ENCODE results near the gene MXRA7.
"Not testable (repeated sequence)": the region's sequence is repeated elsewhere in the genome, so short reads cannot be mapped to it uniquely, and the experiment has no call there.

The MXRA7 gene

DNA sequence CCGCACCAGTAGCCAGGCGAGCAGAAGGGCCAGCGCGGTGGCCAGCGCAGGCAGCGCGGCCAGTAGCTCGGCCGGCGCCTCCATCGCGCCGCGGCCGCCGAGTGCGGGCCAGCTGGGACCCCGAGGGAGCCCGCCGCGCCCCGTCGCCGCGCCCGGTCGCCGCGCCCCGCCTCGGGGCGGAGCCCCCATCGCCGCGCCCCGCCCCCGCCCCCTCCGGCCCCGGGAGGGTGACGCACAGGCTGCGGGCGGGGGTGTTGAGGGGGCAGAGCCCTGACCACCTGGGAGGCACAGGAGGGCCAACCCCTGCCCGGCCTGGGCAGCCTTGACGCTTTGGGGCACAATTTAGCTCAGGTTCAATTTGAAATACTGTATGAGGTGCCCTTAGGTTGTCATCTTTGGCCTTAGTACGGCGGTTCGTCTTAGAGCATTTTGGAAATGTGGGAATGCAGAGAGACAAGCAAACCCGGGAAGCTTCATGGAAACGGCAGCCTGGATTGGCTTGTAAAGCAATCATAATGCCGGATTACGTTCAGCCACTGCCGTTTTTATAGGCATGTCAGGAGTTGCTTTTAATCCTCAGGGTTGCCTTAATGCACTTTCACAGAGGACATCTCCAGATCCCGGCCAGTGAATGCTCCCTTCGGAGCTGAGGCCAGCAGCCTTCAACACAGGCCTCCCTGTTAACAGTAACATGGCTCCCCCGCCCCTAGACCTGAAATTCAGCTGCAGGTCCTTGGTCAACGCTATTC, at the start of gene MXRA7:
Gene MXRA7, minus strand, starts transcription at position 103 of the 749 bp plus-strand sequence. Its CDS starts 19 bp downstream, at position 84.
- peak; percentile 43 for DNase-seq

- DNase-seq, result no peak
Observed at GRCh38 chr17:76758570-76758969, 47.8 kb upstream of the MXRA7 start.

DNA sequence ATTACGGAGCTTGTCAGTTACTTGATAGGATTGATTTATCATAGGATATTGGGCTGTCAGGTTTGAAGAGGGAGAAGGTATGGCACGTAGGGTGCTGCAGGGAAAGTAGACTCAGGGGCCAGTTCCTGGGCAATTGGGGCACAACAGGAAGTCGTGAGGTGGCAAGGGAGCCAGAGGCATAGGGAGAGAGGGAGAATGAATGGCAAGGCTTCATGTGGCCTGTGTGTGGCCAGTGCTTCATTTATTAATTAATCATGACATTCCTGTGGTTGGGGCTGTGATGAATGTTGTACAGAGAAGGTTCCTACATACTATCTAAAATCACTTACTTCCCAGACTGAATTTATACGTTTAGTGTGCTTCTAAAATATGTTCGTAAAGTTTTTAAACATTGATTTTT, 46.5 kb upstream of the MXRA7 start:
- DNase-seq, result no peak

DNA sequence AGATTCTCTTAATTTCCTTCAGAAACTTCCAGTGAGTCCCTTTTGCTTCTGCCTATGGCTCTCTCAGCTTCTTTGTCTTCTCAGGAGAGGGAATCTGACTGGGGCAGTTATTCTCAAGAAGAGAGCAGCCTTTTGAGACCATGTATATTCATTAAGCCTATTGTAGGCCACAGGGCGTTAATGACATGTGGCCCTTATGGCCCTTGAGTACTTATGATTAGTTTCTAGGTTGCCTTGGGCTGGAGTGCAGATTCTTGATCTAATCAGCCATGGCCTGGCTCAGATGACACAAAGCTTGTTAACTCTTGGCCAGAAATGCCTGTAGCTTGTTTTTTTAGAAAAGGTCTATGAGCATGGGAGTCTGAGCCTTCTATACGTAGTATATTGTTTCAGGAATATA, 44.5 kb upstream of the MXRA7 start:
- no peak for DNase-seq

DNA sequence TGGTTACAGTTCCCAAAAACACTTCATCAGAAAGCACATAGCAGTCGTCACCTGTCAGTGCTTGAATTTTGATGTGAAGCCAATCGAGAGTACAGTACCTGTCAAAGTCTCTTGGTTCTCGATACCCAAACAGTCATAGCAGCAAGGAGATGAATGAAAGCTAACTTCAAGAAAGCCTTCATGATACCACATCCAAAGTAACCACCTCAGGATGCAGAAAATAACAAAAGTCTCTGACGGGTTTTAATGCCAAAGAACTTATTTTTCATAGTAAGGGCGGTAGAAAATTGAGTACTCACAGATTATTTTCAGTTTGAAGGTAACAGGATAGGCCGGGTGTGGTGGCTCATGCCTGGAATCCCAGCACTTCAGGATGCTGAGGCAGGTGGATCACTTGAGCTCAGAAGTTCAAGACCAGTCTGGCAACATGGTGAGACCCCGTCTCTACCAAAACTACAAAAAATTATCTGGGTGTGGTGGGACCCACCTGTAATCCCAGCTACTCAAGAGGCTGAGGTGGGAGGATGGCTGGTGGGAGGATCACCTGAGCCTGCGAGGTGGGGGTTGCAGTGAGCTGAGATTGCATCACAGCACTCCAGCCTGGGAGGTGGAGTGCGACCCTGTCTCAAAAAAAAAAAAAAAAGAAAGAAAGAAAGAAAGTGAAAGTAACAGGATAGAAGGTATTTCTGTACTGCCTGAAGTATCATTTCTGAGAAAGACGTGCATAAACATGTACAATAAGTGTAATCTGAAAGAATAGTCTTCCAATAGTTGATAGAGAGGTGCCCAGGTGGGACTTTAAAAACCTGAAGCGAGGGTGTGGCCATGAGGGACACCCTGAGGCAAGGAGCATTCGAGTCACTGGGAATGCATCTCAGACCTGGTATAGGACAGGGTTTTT, 42.5 kb upstream of the MXRA7 start:
- DNase-seq, result no peak

GRCh38 chr17:76752006-76752405, 41.2 kb upstream of the MXRA7 start:
- DNase-seq, result no peak

GRCh38 chr17:76751416-76751993, 40.7 kb upstream of the MXRA7 start:
- no peak for DNase-seq

DNA sequence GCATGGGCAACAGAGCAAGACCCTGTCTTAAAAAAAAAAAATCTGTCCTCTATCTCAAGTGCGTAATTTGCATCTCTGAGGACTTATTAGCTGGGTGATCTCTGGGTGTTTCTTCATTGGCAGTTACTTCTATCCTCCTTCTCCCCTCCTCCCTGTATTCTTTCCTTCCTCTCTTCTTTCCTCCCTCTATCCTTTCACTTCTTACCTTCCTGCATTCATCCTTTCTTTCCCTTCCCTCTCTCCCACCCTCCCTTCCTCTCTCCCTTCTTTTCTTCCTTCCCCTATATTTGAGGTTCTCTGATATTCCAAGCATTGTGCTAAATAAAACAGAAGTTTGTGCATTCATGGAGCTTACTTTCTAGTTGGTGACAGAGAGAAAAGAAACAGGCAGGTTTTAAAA, 37.9 kb upstream of the MXRA7 start:
- DNase-seq, result no peak

GRCh38 chr17:76747716-76748363, 37.1 kb upstream of the MXRA7 start:
- DNase-seq, result no peak

- DNase-seq, result peak; percentile 48
Observed at GRCh38 chr17:76745785-76746184, 35.0 kb upstream of the MXRA7 start.

GRCh38 chr17:76744747-76745146, 34.0 kb upstream of the MXRA7 start:
- no peak for DNase-seq

GRCh38 chr17:76742958-76743357, 32.2 kb upstream of the MXRA7 start:
- no peak for DNase-seq

- no peak for DNase-seq
Observed at GRCh38 chr17:76740329-76741118, 29.8 kb upstream of the MXRA7 start.

DNA sequence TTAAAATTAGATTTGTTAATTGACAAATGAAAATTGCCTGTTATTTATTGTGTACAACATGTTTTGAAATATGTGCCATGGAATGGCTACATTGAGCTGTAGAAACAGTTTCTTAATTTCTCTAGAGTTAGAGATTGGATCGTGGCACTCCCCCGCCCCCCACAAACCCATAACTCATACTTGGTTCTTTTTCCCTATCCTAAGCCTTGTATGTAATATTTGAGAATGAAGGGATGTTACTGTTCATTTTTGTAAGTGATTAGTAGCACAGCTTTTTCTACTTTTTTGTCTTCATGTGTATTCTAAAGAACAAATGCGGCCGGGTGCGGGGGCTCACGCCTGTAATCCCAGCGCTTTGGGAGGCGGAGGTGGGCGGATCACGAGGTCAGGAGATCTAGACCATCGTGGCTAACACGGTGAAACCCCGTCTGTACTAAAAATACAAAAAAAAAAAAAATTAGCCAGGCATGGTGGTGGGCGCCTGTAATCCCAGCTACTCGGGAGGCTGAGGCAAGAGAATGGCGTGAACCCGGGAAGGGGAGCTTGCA, 28.9 kb upstream of the MXRA7 start:
- DNase-seq, result not testable (repeated sequence)

GRCh38 chr17:76738468-76738850, 27.7 kb upstream of the MXRA7 start:
- DNase-seq, result no peak

DNA sequence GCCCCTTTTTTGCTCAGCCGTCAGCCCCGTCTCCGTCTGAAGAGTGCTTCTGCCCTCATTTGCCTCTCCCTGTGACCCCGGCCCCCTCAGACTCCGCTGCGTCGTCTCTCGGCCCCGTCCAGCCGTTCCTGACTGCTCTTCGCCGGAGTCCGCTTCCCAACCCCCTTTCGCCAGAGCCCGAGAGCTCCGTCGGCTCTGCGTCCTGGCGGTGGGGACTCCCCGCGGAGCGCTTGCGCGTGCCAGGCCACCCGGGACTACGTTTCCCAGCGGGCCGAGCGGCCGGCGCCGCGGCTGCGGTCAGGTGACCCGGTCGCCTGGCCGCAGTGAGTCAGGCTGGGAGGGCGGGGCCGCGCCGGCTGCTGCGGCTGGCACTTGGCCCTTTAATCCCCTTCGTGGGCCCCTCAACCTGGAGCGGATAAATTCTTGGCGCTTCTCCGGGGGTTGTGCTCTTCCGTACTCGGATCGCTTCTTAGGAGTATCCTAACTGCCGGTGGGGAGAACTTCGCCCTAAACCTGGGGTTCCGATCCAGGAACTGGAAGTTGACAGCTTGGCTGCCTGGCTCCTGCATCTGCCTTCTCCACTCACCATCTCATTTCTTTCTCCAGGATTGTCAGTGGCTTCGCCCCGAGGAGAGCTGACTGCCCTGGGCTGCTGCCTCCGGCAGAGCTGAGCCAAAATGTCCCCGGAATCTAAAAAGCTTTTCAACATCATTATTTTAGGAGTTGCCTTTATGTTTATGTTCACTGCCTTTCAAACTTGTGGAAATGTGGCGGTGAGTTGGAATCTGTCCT, 27.1 kb upstream of the MXRA7 start, which contains the start of gene MFSD11:
Gene MFSD11, plus strand, starts transcription at position 444 of the 792 bp plus-strand sequence. Its CDS starts 234 bp downstream, at position 678.
- peak; percentile 95 for DNase-seq

DNA sequence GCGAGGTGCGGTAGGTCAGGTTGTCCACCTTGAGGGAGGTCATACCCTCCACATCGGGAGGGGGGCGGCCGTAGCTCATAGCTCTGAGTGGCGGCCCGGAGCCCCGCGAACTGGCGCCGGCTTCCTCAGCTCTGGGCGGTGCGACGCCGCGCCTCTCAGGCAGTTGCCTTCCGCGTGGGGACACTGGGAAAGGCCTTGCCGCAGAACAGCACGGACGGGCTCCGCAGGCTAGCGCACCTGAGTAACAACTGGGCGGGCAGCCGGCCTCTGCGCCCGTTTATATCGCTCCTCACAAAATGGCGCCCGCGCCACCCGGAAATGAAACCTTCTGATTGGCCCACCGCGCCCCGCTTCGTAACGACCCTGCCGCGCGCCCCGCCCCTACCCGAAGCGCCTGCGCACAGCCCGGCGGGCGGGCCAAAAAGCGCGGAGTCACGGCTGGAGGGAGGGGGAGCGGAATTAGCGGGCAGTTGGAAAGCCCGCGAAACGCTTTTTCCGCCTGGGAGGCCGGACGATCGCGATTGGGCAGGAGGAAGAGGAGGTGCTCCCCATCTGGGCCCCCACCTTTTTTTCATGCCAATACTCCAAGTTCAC, 26.4 kb upstream of the MXRA7 start, which contains the start of gene SRSF2:
Gene SRSF2, minus strand, starts transcription at position 250 of the 594 bp plus-strand sequence. Its CDS starts 171 bp downstream, at position 79.
- DNase-seq, result peak; percentile 98

- peak; percentile 74 for DNase-seq
Observed at GRCh38 chr17:76736349-76737081, 25.8 kb upstream of the MXRA7 start.

- no peak for DNase-seq
Observed at GRCh38 chr17:76735586-76736348, 25.0 kb upstream of the MXRA7 start.
